Astrocyte (in vitro differentiated cells and primary cell): Measurements from ENCODE around the gene ALDH3A2. TPM values are rescaled to one million over a fixed set of nuclear protein-coding genes. Genes with fewer than 3 reads are reported as not detected.
"Not testable (repeated sequence)": the region's sequence is repeated elsewhere in the genome, so short reads cannot be mapped to it uniquely, and the experiment has no call there.

ENCODE experiments used
- DNase-seq: peaks from one replicate; pipeline ENCODE4 v3.0.0-alpha.2; 2010; ENCODE audit warnings: low read depth
- FAIRE-seq: peaks from 2 replicates; lab custom pipeline; 2011; peaks lifted over from hg19 to GRCh38; lab: Jason Lieb, UNC
- H2AFZ ChIP-seq: 2 replicates; pipeline ENCODE4 v1.6.0; 2012; ENCODE audit warnings: low read depth, low read length, inconsistent platforms
- H3K27ac ChIP-seq: 2 replicates; pipeline ENCODE4 v1.5.1; 2011; ENCODE audit warnings: low read depth, low read length, inconsistent platforms
- H3K27me3 ChIP-seq: 2 replicates; pipeline ENCODE4 v1.6.0; 2011; ENCODE audit warnings: low read length, inconsistent platforms; ENCODE audit not compliant: insufficient read depth
- H3K36me3 ChIP-seq: 2 replicates; pipeline ENCODE4 v1.5.1; 2011; ENCODE audit warnings: low read length, inconsistent platforms; ENCODE audit not compliant: insufficient read depth
- H3K4me1 ChIP-seq: 2 replicates; pipeline ENCODE4 v1.5.1; 2011; ENCODE audit warnings: low read length, inconsistent platforms; ENCODE audit not compliant: insufficient read depth
- H3K4me2 ChIP-seq: 2 replicates; pipeline ENCODE4 v1.6.0; 2012; ENCODE audit warnings: low read length, inconsistent platforms
- H3K4me3 ChIP-seq: 2 replicates; pipeline ENCODE4 v1.5.1; 2011; ENCODE audit warnings: low read depth, mild to moderate bottlenecking, low read length, inconsistent platforms; ENCODE audit not compliant: insufficient read depth
- H3K79me2 ChIP-seq: 2 replicates; pipeline ENCODE4 v1.6.0; 2012; ENCODE audit warnings: mild to moderate bottlenecking, low read length, inconsistent platforms; ENCODE audit not compliant: insufficient read depth
- H3K9ac ChIP-seq: 2 replicates; pipeline ENCODE4 v1.6.0; 2012; ENCODE audit warnings: mild to moderate bottlenecking, low read length, inconsistent platforms
- H3K9me3 ChIP-seq: 2 replicates; pipeline ENCODE4 v1.5.1; 2012; ENCODE audit warnings: low read depth, mild to moderate bottlenecking, low read length, inconsistent platforms; ENCODE audit not compliant: insufficient read depth
- H4K20me1 ChIP-seq: 2 replicates; pipeline ENCODE4 v1.6.0; 2012; ENCODE audit warnings: low read length, inconsistent platforms; ENCODE audit not compliant: insufficient read depth
- H3K27ac Mint-ChIP-seq: one replicate; pipeline ENCODE4 v1.8.0; 2021; ENCODE audit warnings: mild to moderate bottlenecking, mixed read lengths; ENCODE audit not compliant: unreplicated experiment
- H3K27me3 Mint-ChIP-seq: one replicate; pipeline ENCODE4 v1.8.0; 2021; ENCODE audit warnings: low read depth, mixed read lengths; ENCODE audit not compliant: unreplicated experiment
- H3K36me3 Mint-ChIP-seq: one replicate; pipeline ENCODE4 v1.8.0; 2021; ENCODE audit warnings: low read depth, mixed read lengths; ENCODE audit not compliant: unreplicated experiment
- H3K4me1 Mint-ChIP-seq: one replicate; pipeline ENCODE4 v1.8.0; 2021; ENCODE audit warnings: low read depth, mixed read lengths; ENCODE audit not compliant: unreplicated experiment
- H3K4me3 Mint-ChIP-seq: one replicate; pipeline ENCODE4 v1.8.0; 2021; ENCODE audit warnings: mild to moderate bottlenecking, moderate library complexity, mixed read lengths; ENCODE audit not compliant: unreplicated experiment
- H3K9me3 Mint-ChIP-seq: one replicate; pipeline ENCODE4 v1.8.0; 2021; ENCODE audit warnings: mild to moderate bottlenecking, mixed read lengths; ENCODE audit not compliant: unreplicated experiment
- CTCF ChIP-seq: IDR thresholded peaks from 2 replicates; pipeline ENCODE4 v1.5.1; 2011; ENCODE audit warnings: low read depth, mild to moderate bottlenecking, inconsistent platforms, low read length, moderate library complexity; ENCODE audit not compliant: insufficient read depth
- EZH2 ChIP-seq: IDR thresholded peaks from 2 replicates; pipeline ENCODE4 v1.6.1; 2012; ENCODE audit warnings: mild to moderate bottlenecking, low read length, inconsistent platforms; ENCODE audit not compliant: insufficient read depth
- total RNA-seq: library from RNA; stranded (reverse); gene quantifications from 2 replicates; pipeline ENCODE4 v1.2.1, GENCODE V29; 2021

ALDH3A2 gene
- total RNA-seq, 1 donor from 2014 or later, result 13.8 TPM

GRCh38 chr17:19678581-19679453 lies 30.3 kb downstream of the ALDH3A2 start:
- Mint-ChIP-seq H3K36me3 (peaks cover 8% of the 10 kb centered on the region), H3K27me3 (no peaks in the 10 kb centered on the region), H3K4me1 (no peaks in the 10 kb centered on the region), H3K4me3 (no peak overlapping the region), H3K9me3 (peaks cover 1% of the 10 kb centered on the region), H3K27ac (no peak overlapping the region)
- TF ChIP-seq EZH2 (no peak), CTCF (no peak)
- H3K27ac ChIP-seq, result no peak overlapping the region
- no peaks in the 10 kb centered on the region for H3K9me3 ChIP-seq
- H3K4me1 ChIP-seq, result no peaks in the 10 kb centered on the region
- no peaks in the 10 kb centered on the region for H3K79me2 ChIP-seq
- no peaks in the 10 kb centered on the region for H4K20me1 ChIP-seq
- H3K36me3 ChIP-seq, result no peaks in the 10 kb centered on the region
- no peak overlapping the region for H2AFZ ChIP-seq
- no peaks in the 10 kb centered on the region for H3K27me3 ChIP-seq
- FAIRE-seq (no peak), DNase-seq (no peak)
- no peak overlapping the region for H3K9ac ChIP-seq
- H3K4me3 ChIP-seq, result no peak overlapping the region
- H3K4me2 ChIP-seq, result no peak overlapping the region

GRCh38 chr17:19683117-19683516 lies 34.6 kb downstream of the ALDH3A2 start:
- Histone ChIP-seq H3K27me3 (no peaks in the 10 kb centered on the region), H3K9me3 (no peaks in the 10 kb centered on the region), H2AFZ (no peak overlapping the region), H3K9ac (no peak overlapping the region), H3K36me3 (no peaks in the 10 kb centered on the region), H4K20me1 (no peaks in the 10 kb centered on the region), H3K79me2 (no peaks in the 10 kb centered on the region), H3K27ac (no peak overlapping the region), H3K4me3 (no peak overlapping the region), H3K4me1 (no peaks in the 10 kb centered on the region), H3K4me2 (no peak overlapping the region)
- FAIRE-seq (no peak), DNase-seq (no peak)
- TF ChIP-seq CTCF, result no peak
- no peak for TF ChIP-seq EZH2
- Mint-ChIP-seq H3K4me3 (no peak overlapping the region), H3K27me3 (no peaks in the 10 kb centered on the region), H3K27ac (no peak overlapping the region), H3K36me3 (peaks cover under 1% of the 10 kb centered on the region), H3K4me1 (no peaks in the 10 kb centered on the region), H3K9me3 (peaks cover 1% of the 10 kb centered on the region)

- not testable (repeated sequence) for H3K4me1 ChIP-seq, H3K4me2 ChIP-seq, H2AFZ ChIP-seq, H3K4me3 Mint-ChIP-seq, H3K9ac ChIP-seq, H3K36me3 ChIP-seq, H3K27ac ChIP-seq, H4K20me1 ChIP-seq, H3K9me3 ChIP-seq, H3K27ac Mint-ChIP-seq, H3K9me3 Mint-ChIP-seq, H3K79me2 ChIP-seq, H3K27me3 Mint-ChIP-seq, H3K4me3 ChIP-seq, FAIRE-seq, DNase-seq, H3K4me1 Mint-ChIP-seq, H3K27me3 ChIP-seq, H3K36me3 Mint-ChIP-seq
Measured at GRCh38 chr17:19684909-19685580, 36.5 kb downstream of the ALDH3A2 start.
